Kidney (tissue), 14 donors: ENCODE measurements around the gene ARHGAP1. TPM values are rescaled to one million over a fixed set of nuclear protein-coding genes. Genes with fewer than 3 reads are reported as not detected.

Source experiments
- DNase-seq, 5 donors: peaks; one replicate each; pipeline ENCODE4 v3.0.0-alpha.2; 2013 to 2020
- FAIRE-seq: peaks from 2 replicates; lab custom pipeline; 2012; peaks lifted over from hg19 to GRCh38; lab: Jason Lieb, UNC
- H3K27ac ChIP-seq, 2 donors: one replicate each; pipeline ENCODE4 v1.7.0; 2013; ENCODE audit warnings: low read depth in 2 of 2, low read length in 2 of 2, inconsistent platforms in 1 of 2
- H3K27me3 ChIP-seq: one replicate; pipeline ENCODE4 v1.7.1; 2013; ENCODE audit warnings: low read length, inconsistent platforms; ENCODE audit not compliant: control insufficient read depth, insufficient read depth
- H3K36me3 ChIP-seq, 3 donors: one replicate each; pipeline versions ENCODE4 v1.7.0 to v1.7.1; 2013; ENCODE audit warnings: low read length in 3 of 3, control low read depth in 1 of 3, inconsistent platforms in 1 of 3; ENCODE audit not compliant: insufficient read depth in 3 of 3, control insufficient read depth in 2 of 3
- H3K4me1 ChIP-seq, 3 donors: one replicate each; pipeline versions ENCODE4 v1.7.0 to v1.7.1; 2013; ENCODE audit warnings: low read length in 3 of 3, inconsistent platforms in 1 of 3, low read depth in 1 of 3; ENCODE audit not compliant: control insufficient read depth in 2 of 3, insufficient read depth in 2 of 3
- H3K4me3 ChIP-seq, 3 donors: one replicate each; pipeline versions ENCODE4 v1.7.0 to v1.8.1; 2013; ENCODE audit warnings: low read length in 3 of 3, control low read depth in 1 of 3, inconsistent platforms in 1 of 3
- H3K9ac ChIP-seq, 3 donors: one replicate each; pipeline versions ENCODE4 v1.7.0 to v1.7.1; 2013; ENCODE audit warnings: low read length in 3 of 3, control low read depth in 1 of 3, inconsistent platforms in 1 of 3
- H3K9me3 ChIP-seq, 3 donors: one replicate each; pipeline versions ENCODE4 v1.7.0 to v1.7.1; 2013; ENCODE audit warnings: low read length in 3 of 3, control low read depth in 1 of 3, inconsistent platforms in 1 of 3; ENCODE audit not compliant: control insufficient read depth in 2 of 3, insufficient read depth in 1 of 3
- CTCF ChIP-seq: IDR thresholded peaks from 3 replicates; pipeline ENCODE4 v1.5.1; 2012; ENCODE audit warnings: mild to moderate bottlenecking, moderate library complexity, borderline replicate concordance; ENCODE audit not compliant: insufficient read depth; ENCODE audit errors: extremely low read depth
- intact Hi-C: fragments of 100-400 bp; cut with DNase I; formaldehyde crosslinking; loops from one replicate; pipeline ENCODE4 v1.11.1; 2022
- polyA plus RNA-seq: library from polyadenylated mRNA; stranded (reverse); fragments of 350-450 nt; fragmentation: Illumina TruSeq; extraction: RNeasy Lipid Tissue Mini Kit (QIAGEN cat#74804); gene quantifications from one replicate; pipeline ENCODE4 v1.2.3, GENCODE V29; 2014; ENCODE audit warnings: low read depth, low replicate concordance; ENCODE audit not compliant: insufficient read depth
- total RNA-seq: library from RNA; stranded (reverse); fragmentation: NEBNext Ultra II Directional; extraction: Animal tissue kit (Norgen Biotek cat#: 25700); gene quantifications from one replicate; pipeline ENCODE4 v1.2.1, GENCODE V29; 2021
- donor health status: control.
- donor health status: control.
- donor health status: control.
- donor health status: control.
- donor health status: control.
- donor health status: DM: yes; HTN: yes; CAD: no.
- donor health status: Normal renal cell carcinoma (clear cell type).

The ARHGAP1 gene
- total and polyA plus RNA-seq, 2 donors from 2014 or later, result 35.5 to 137 TPM

- no peak overlapping the region for H3K27ac ChIP-seq
- peaks cover 9 to 51% (median 26%) of the 10 kb centered on the region in 3 donors for H3K36me3 ChIP-seq
- intact Hi-C loops, result no loop called here
Observed at GRCh38 chr11:46664612-46665011, 35.8 kb downstream of the ARHGAP1 start.

GRCh38 chr11:46663277-46663940 is 37.0 kb downstream of the ARHGAP1 start:
- H3K9me3 ChIP-seq, result no peaks in the 10 kb centered on the region
- H3K27me3 ChIP-seq, result no peaks in the 10 kb centered on the region
- H3K4me3 ChIP-seq, result no peak overlapping the region
- intact Hi-C loops, result no loop called here
- no peak for FAIRE-seq
- no peak for TF ChIP-seq CTCF
- H3K36me3 ChIP-seq, result peaks cover 9 to 52% (median 27%) of the 10 kb centered on the region in 3 donors
- H3K9ac ChIP-seq, result no peak overlapping the region
- no peak overlapping the region for H3K27ac ChIP-seq
- DNase-seq, result no peak
- H3K4me1 ChIP-seq, result peaks cover 0 to 7% (median 2%) of the 10 kb centered on the region in 3 donors

More at GRCh38 chr11:46664612-46665011, 35.8 kb downstream of the ARHGAP1 start:
- Histone ChIP-seq H3K27me3 (no peaks in the 10 kb centered on the region), H3K9ac (no peak overlapping the region), H3K4me1 (peaks cover 0 to 7% (median 2%) of the 10 kb centered on the region in 3 donors), H3K4me3 (no peak overlapping the region), H3K9me3 (no peaks in the 10 kb centered on the region)
- no peak for DNase-seq
- FAIRE-seq, result no peak
- no peak for TF ChIP-seq CTCF

GRCh38 chr11:46662366-46662765 is 38.1 kb downstream of the ARHGAP1 start:
- H3K4me1 ChIP-seq, result peaks cover 0 to 7% (median 0%) of the 10 kb centered on the region in 3 donors
- no peaks in the 10 kb centered on the region for H3K9me3 ChIP-seq
- H3K36me3 ChIP-seq, result peaks cover 10 to 52% (median 26%) of the 10 kb centered on the region in 3 donors
- intact Hi-C loops, result no loop called here
- H3K27ac ChIP-seq, result no peak overlapping the region
- DNase-seq (no peak), FAIRE-seq (no peak)
- no peak overlapping the region for H3K4me3 ChIP-seq
- TF ChIP-seq CTCF, result no peak
- no peaks in the 10 kb centered on the region for H3K27me3 ChIP-seq
- no peak overlapping the region for H3K9ac ChIP-seq

- intact Hi-C loops, result no loop called here
- no peak for DNase-seq
- TF ChIP-seq CTCF, result no peak
- no peak overlapping the region for H3K9ac ChIP-seq
- no peak overlapping the region for H3K4me3 ChIP-seq
- H3K4me1 ChIP-seq, result peaks cover 0 to 6% (median 0%) of the 10 kb centered on the region in 3 donors
- H3K36me3 ChIP-seq, result peaks cover 10 to 54% (median 31%) of the 10 kb centered on the region in 3 donors
- no peak for FAIRE-seq
- no peaks in the 10 kb centered on the region for H3K9me3 ChIP-seq
- H3K27ac ChIP-seq, result no peak overlapping the region
- no peaks in the 10 kb centered on the region for H3K27me3 ChIP-seq
Observed at GRCh38 chr11:46661836-46662235, 38.6 kb downstream of the ARHGAP1 start.
